Upper lobe of right lung (tissue), 1 donor: Measurements from ENCODE around the gene GATA5. TPM values are rescaled to one million over a fixed set of nuclear protein-coding genes. Genes with fewer than 3 reads are reported as not detected.

Experiments
- ATAC-seq: fragments of 200-7000 bp; cut with Tn5 transposase; one replicate; pipeline ENCODE4 v1.9.1; 2020; ENCODE audit warnings: mild to moderate bottlenecking, moderate library complexity
- DNase-seq: peaks from one replicate; pipeline ENCODE4 v3.0.0-alpha.2; 2020
- H3K27ac ChIP-seq: fragments of 200-600 bp; one replicate; pipeline ENCODE4 v1.8.0; 2022
- H3K27me3 ChIP-seq: fragments of 200-600 bp; one replicate; pipeline ENCODE4 v1.8.0; 2022; ENCODE audit warnings: mild to moderate bottlenecking
- H3K36me3 ChIP-seq: fragments of 200-600 bp; one replicate; pipeline ENCODE4 v1.8.0; 2022
- H3K4me1 ChIP-seq: fragments of 200-600 bp; one replicate; pipeline ENCODE4 v1.8.0; 2022
- H3K4me3 ChIP-seq: fragments of 200-600 bp; one replicate; pipeline ENCODE4 v1.8.0; 2022; ENCODE audit warnings: mild to moderate bottlenecking
- H3K9me3 ChIP-seq: fragments of 200-600 bp; one replicate; pipeline ENCODE4 v1.8.0; 2022
- intact Hi-C: fragments of 100-400 bp; cut with DNase I; formaldehyde crosslinking; loops from one replicate; pipeline ENCODE4 v1.11.0; 2022
- total RNA-seq: library from RNA; stranded (reverse); fragmentation: NEBNext Ultra II Directional; extraction: Animal tissue kit (Norgen Biotek cat#: 25700); gene quantifications from one replicate; pipeline ENCODE4 v1.2.1, GENCODE V29; 2021
- TF ChIP-seq, protein P1 (sequence below): fragments of 200-600 bp; IDR thresholded peaks from one replicate; pipeline ENCODE4 v1.8.0; 2022; ENCODE audit warnings: antibody characterized with exemption
- donor health status: DM: no; HTN: yes; CAD: no; lungs with severe emphysema.

The GATA5 gene
- total RNA-seq, 1 donor from 2014 or later: 2.5 TPM

DNA sequence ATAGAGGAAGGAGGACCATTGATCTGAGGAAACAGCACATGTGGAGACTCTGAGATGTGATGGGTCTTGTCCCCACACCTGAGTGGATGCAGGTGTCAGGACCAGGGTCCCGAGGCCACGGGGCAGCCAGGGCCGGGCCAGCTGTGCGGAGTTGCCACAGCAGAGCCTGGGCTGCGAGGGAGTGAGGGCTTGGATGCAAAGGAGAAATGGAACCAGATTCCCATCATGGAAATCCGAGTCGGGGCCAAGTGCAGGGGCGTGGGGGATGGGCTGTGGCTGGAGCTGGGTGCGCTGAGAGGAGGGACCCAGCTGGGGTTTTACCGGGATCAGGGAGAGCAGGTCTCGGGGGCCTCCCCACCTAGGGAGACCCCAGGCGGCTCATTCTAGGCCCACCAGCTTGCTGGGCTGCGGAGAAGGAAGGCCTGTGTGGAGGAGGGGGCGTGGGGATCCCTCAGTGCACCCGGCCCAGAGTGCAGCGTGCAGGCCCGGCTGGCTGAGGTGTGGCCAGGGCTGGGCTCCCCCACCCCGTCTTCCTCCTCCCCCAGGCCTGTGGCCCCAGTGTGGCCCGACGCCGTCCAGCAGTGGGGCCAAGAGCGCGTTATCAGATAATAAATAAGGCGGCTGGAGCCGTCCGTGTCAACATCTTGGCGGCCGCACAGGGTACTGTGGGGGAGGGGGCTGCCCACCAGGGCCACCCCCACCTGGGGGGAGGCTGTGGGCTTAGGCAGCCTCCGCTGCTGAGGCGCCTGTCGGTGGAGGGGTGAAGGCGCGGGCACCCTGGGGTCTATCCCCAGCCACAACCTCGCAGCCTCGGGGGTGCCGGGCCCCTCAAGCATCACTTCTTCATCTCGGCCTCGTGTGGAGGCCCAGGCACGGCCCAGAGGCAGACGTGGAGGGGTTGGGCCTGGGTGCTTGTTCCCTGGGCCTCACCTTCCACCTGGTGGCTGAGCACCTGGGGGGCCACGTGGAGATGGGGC, 17.2 kb downstream of the GATA5 start:
- DNase-seq (no peak), ATAC-seq (no peak)
- Histone ChIP-seq H3K27ac (no peak overlapping the region), H3K9me3 (no peaks in the 10 kb centered on the region), H3K36me3 (no peaks in the 10 kb centered on the region), H3K4me1 (no peaks in the 10 kb centered on the region), H3K4me3 (no peak overlapping the region), H3K27me3 (peaks cover 63% of the 10 kb centered on the region)
- TF ChIP-seq, protein P1, sequence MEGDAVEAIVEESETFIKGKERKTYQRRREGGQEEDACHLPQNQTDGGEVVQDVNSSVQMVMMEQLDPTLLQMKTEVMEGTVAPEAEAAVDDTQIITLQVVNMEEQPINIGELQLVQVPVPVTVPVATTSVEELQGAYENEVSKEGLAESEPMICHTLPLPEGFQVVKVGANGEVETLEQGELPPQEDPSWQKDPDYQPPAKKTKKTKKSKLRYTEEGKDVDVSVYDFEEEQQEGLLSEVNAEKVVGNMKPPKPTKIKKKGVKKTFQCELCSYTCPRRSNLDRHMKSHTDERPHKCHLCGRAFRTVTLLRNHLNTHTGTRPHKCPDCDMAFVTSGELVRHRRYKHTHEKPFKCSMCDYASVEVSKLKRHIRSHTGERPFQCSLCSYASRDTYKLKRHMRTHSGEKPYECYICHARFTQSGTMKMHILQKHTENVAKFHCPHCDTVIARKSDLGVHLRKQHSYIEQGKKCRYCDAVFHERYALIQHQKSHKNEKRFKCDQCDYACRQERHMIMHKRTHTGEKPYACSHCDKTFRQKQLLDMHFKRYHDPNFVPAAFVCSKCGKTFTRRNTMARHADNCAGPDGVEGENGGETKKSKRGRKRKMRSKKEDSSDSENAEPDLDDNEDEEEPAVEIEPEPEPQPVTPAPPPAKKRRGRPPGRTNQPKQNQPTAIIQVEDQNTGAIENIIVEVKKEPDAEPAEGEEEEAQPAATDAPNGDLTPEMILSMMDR: no peak
- intact Hi-C loops: no loop called here

DNA sequence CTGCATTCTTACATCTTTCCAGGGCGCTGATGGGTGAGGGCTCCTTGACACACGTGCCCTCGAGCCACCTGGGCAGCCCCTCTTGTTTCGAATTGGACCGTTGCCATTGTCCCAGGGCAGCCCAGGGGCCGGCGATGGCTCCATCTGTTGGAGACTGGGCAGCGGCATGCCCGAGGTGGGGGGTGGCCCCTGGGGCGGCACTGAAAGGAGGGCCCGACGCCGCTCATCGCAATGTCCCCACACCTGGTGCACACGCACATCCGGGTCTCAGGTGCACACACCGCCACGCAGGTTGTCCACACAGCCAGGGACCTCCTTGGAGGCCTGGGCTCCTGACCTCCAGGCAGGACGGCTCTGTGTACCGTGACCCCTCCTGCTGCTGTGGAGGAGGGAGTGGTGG, 18.0 kb downstream of the GATA5 start:
- Histone ChIP-seq H3K27ac (no peak overlapping the region), H3K9me3 (no peaks in the 10 kb centered on the region), H3K4me3 (no peak overlapping the region), H3K4me1 (no peaks in the 10 kb centered on the region), H3K27me3 (peaks cover 67% of the 10 kb centered on the region), H3K36me3 (no peaks in the 10 kb centered on the region)
- intact Hi-C loops: no loop called here
- ATAC-seq (no peak), DNase-seq (no peak)
- TF ChIP-seq, protein P1: no peak

GRCh38 chr20:62457098-62457497, 18.7 kb downstream of the GATA5 start:
- DNase-seq (no peak), ATAC-seq (no peak)
- intact Hi-C loops: no loop called here
- Histone ChIP-seq H3K4me3 (no peak overlapping the region), H3K27ac (no peak overlapping the region), H3K36me3 (no peaks in the 10 kb centered on the region), H3K4me1 (no peaks in the 10 kb centered on the region), H3K9me3 (no peaks in the 10 kb centered on the region), H3K27me3 (peaks cover 75% of the 10 kb centered on the region)
- TF ChIP-seq, protein P1: no peak

GRCh38 chr20:62455929-62456328, 19.9 kb downstream of the GATA5 start:
- Histone ChIP-seq H3K27me3 (peaks cover 64% of the 10 kb centered on the region), H3K9me3 (no peaks in the 10 kb centered on the region), H3K27ac (no peak overlapping the region), H3K4me1 (no peaks in the 10 kb centered on the region), H3K4me3 (no peak overlapping the region), H3K36me3 (no peaks in the 10 kb centered on the region)
- intact Hi-C loops: no loop called here
- DNase-seq (no peak), ATAC-seq (no peak)
- TF ChIP-seq, protein P1: no peak

DNA sequence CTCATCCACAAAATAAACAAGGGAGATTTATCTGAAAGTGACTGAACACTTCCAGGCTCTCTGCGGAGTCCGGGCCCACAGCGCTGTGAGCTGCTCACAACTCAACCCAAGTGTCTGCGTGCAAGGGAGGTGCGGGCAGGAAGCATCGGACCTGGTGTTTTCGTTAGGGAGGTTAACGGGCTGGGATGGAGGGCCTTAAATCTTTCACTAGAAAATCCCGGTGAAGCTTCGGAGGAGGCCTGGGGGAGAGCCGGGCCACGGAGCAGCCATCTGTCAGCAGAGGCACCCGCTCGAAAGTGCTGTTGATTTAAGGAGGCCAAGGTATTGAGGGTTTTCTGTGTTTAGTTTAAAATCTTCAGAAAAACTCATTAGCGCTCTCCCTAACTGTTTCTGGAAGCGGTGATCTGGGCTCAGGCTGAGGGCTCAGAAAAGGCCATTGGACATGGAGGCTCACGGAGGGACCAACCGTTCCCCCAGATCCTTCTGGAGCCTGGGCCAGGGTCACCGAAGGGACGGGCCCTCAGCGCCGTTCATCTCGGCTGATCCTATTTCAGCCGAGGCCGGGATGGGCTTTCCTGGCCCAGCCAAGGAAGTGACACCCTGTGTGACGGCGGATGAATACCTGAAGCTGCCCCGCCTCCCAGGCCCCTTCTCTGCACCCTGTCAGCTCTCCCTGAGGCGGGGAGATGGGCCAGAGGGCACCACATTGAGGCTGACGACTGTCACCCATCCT, 20.7 kb downstream of the GATA5 start:
- Histone ChIP-seq H3K36me3 (no peaks in the 10 kb centered on the region), H3K4me1 (no peaks in the 10 kb centered on the region), H3K27me3 (peaks cover 63% of the 10 kb centered on the region), H3K9me3 (no peaks in the 10 kb centered on the region), H3K27ac (no peak overlapping the region), H3K4me3 (no peak overlapping the region)
- no peak for ATAC-seq
- intact Hi-C loops: no loop called here
- TF ChIP-seq, protein P1: no peak
- DNase-seq: no peak
